ENCODE data around the gene CAT. TPM values are rescaled to one million over a fixed set of nuclear protein-coding genes. Genes with fewer than 3 reads are reported as not detected.

The CAT gene
- total RNA-seq, 1 donor from 2014 or later = not detected

GRCh38 chr11:34425360-34425759 is 13.4 kb upstream of the CAT start:
- Mint-ChIP-seq H3K9me3 (no peaks in the 10 kb centered on the region), H3K27me3 (ENCODE audit: insufficient read depth, low read depth) (no peaks in the 10 kb centered on the region), H3K36me3 (no peaks in the 10 kb centered on the region), H3K4me3 (no peak overlapping the region), H3K27ac (no peak overlapping the region), H3K4me1 (no peaks in the 10 kb centered on the region)
- no peak overlapping the region for H3K4me3 ChIP-seq
- no peak overlapping the region for H3K27ac ChIP-seq
- no peaks in the 10 kb centered on the region for H3K36me3 ChIP-seq
- no peaks in the 10 kb centered on the region for H4K20me1 ChIP-seq (ENCODE audit: low read depth)
- DNase-seq (ENCODE audit: low spot score) = no peak
- no peaks in the 10 kb centered on the region for H3K27me3 ChIP-seq
- no peaks in the 10 kb centered on the region for H3K79me2 ChIP-seq (ENCODE audit: low read depth)
- H3F3A ChIP-seq (ENCODE audit: low read depth) = no peaks in the 10 kb centered on the region
- H2AFZ ChIP-seq (replicated peaks) = no peak overlapping the region
- no peaks in the 10 kb centered on the region for H3K9me3 ChIP-seq (ENCODE audit: low read depth)
- H3K4me1 ChIP-seq = no peaks in the 10 kb centered on the region
- no peak overlapping the region for H3K4me2 ChIP-seq
- TF ChIP-seq EZH2phosphoT487 (IDR thresholded peaks at IDR 0.05) = no peak
- no peak for TF ChIP-seq CTCF (IDR thresholded peaks at IDR 0.05)
- TF ChIP-seq EZH2 (IDR thresholded peaks at IDR 0.05) = no peak
- no peak overlapping the region for H3K9ac ChIP-seq

- Histone ChIP-seq H3K4me3 (no peak overlapping the region), H3K79me2 (ENCODE audit: low read depth) (no peaks in the 10 kb centered on the region), H4K20me1 (ENCODE audit: low read depth) (no peaks in the 10 kb centered on the region), H3K27ac (no peak overlapping the region), H3F3A (ENCODE audit: low read depth) (no peaks in the 10 kb centered on the region), H3K4me2 (no peak overlapping the region), H2AFZ (replicated peaks) (no peak overlapping the region), H3K4me1 (no peaks in the 10 kb centered on the region), H3K9me3 (ENCODE audit: low read depth) (no peaks in the 10 kb centered on the region), H3K36me3 (no peaks in the 10 kb centered on the region), H3K9ac (no peak overlapping the region), H3K27me3 (no peaks in the 10 kb centered on the region)
- H3K9me3 Mint-ChIP-seq = no peaks in the 10 kb centered on the region
- no peaks in the 10 kb centered on the region for H3K4me1 Mint-ChIP-seq
- H3K4me3 Mint-ChIP-seq = no peak overlapping the region
- no peaks in the 10 kb centered on the region for H3K27me3 Mint-ChIP-seq (ENCODE audit: insufficient read depth, low read depth)
- no peak for DNase-seq (ENCODE audit: low spot score)
- H3K27ac Mint-ChIP-seq = no peak overlapping the region
- TF ChIP-seq CTCF (IDR thresholded peaks at IDR 0.05) = no peak
- TF ChIP-seq EZH2 (IDR thresholded peaks at IDR 0.05) = no peak
- no peak for TF ChIP-seq EZH2phosphoT487 (IDR thresholded peaks at IDR 0.05)
- H3K36me3 Mint-ChIP-seq = no peaks in the 10 kb centered on the region
Measured at GRCh38 chr11:34425867-34426266, 12.9 kb upstream of the CAT start.

- Mint-ChIP-seq H3K27ac (no peak overlapping the region), H3K36me3 (no peaks in the 10 kb centered on the region), H3K4me3 (no peak overlapping the region), H3K9me3 (no peaks in the 10 kb centered on the region), H3K4me1 (no peaks in the 10 kb centered on the region), H3K27me3 (ENCODE audit: insufficient read depth, low read depth) (no peaks in the 10 kb centered on the region)
- Histone ChIP-seq H3K9ac (no peak overlapping the region), H2AFZ (replicated peaks) (no peak overlapping the region), H3K36me3 (no peaks in the 10 kb centered on the region), H4K20me1 (ENCODE audit: low read depth) (no peaks in the 10 kb centered on the region), H3K27ac (no peak overlapping the region), H3K4me1 (no peaks in the 10 kb centered on the region), H3K4me2 (no peak overlapping the region), H3K27me3 (no peaks in the 10 kb centered on the region), H3K4me3 (no peak overlapping the region), H3K79me2 (ENCODE audit: low read depth) (no peaks in the 10 kb centered on the region), H3K9me3 (ENCODE audit: low read depth) (no peaks in the 10 kb centered on the region), H3F3A (ENCODE audit: low read depth) (no peaks in the 10 kb centered on the region)
- TF ChIP-seq EZH2 (IDR thresholded peaks at IDR 0.05) (no peak), CTCF (IDR thresholded peaks at IDR 0.05) (no peak)
- DNase-seq (ENCODE audit: low spot score) = no peak
Measured at GRCh38 chr11:34426766-34427185, 12.0 kb upstream of the CAT start.

Data from neural progenitor cell (in vitro differentiated cells).